PFSK-1 (cell line): ENCODE data around the gene PLCXD3.

Experiments used
- POLR2AphosphoS5 ChIP-seq: IDR thresholded peaks from 2 replicates; pipeline ENCODE4 v1.6.1; 2012; ENCODE audit warnings: low read depth, mild to moderate bottlenecking, control low read depth, low read length, moderate library complexity
- TAF1 ChIP-seq: IDR thresholded peaks from 2 replicates; pipeline ENCODE4 v1.6.1; 2012; ENCODE audit warnings: low read length, control low read depth, borderline replicate concordance; ENCODE audit not compliant: insufficient read depth
- TF ChIP-seq, protein P1 (sequence below), 2 experiments: IDR thresholded peaks; 2 replicates each; pipeline versions ENCODE4 v1.6.1 to v1.8.0; 2011 to 2012; ENCODE audit warnings: low read depth in 2 of 2, low read length in 2 of 2, control low read depth in 1 of 2, inconsistent platforms in 1 of 2, mild to moderate bottlenecking in 1 of 2, moderate library complexity in 1 of 2; ENCODE audit not compliant: insufficient read depth in 1 of 2

DNA sequence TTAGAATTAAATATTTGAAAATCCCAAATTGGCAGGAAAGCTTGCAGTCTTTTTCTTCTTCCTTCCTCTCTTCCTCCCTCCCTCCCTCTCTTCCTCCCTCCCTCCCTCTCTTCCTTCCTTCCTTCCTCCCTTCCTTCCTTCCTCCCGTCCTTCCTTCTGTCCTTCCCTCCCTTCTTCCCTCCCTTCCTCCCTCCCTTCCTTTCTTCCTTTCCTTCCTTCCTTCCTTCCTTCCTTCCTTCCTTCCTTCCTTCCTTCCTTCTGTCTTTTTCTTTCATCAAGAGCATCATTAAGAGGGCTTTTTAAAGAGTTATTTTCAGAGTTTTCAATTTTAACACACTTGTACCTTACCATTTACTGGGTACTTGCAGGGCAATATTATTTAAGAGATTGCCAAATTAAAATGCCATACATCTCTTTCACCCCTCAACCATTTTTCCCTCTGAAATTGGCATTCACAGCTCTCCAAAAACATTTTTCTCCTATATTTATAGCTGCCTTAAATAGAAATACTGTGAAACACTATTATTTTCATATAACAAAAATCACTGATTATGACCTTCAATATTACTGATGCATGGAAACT lies 197.8 kb downstream of the PLCXD3 start:
- TF ChIP-seq POLR2AphosphoS5 (no peak), TAF1 (no peak)
- TF ChIP-seq, protein P1, sequence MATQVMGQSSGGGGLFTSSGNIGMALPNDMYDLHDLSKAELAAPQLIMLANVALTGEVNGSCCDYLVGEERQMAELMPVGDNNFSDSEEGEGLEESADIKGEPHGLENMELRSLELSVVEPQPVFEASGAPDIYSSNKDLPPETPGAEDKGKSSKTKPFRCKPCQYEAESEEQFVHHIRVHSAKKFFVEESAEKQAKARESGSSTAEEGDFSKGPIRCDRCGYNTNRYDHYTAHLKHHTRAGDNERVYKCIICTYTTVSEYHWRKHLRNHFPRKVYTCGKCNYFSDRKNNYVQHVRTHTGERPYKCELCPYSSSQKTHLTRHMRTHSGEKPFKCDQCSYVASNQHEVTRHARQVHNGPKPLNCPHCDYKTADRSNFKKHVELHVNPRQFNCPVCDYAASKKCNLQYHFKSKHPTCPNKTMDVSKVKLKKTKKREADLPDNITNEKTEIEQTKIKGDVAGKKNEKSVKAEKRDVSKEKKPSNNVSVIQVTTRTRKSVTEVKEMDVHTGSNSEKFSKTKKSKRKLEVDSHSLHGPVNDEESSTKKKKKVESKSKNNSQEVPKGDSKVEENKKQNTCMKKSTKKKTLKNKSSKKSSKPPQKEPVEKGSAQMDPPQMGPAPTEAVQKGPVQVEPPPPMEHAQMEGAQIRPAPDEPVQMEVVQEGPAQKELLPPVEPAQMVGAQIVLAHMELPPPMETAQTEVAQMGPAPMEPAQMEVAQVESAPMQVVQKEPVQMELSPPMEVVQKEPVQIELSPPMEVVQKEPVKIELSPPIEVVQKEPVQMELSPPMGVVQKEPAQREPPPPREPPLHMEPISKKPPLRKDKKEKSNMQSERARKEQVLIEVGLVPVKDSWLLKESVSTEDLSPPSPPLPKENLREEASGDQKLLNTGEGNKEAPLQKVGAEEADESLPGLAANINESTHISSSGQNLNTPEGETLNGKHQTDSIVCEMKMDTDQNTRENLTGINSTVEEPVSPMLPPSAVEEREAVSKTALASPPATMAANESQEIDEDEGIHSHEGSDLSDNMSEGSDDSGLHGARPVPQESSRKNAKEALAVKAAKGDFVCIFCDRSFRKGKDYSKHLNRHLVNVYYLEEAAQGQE (IDR thresholded peaks at IDR 0.05; ENCODE audit: insufficient read depth in 1 of 2, low read depth in 2 of 2, low read length in 2 of 2) = no peak
